ENCODE measurements around the gene FBXW7. TPM values are rescaled to one million over a fixed set of nuclear protein-coding genes. Genes with fewer than 3 reads are reported as not detected.

FBXW7 gene
- total and polyA plus RNA-seq, 2 of the 8 experiments (the other 6 are each of a cell fraction or from before 2014, with no cell fraction given): 6.0 to 26.7 TPM

- no peak for TF ChIP-seq CHD7 (IDR thresholded peaks at IDR 0.05; ENCODE audit: insufficient replicate concordance, low read length)
- TF ChIP-seq RAD21 (IDR thresholded peaks at IDR 0.05 in 1 of 2, conservative IDR thresholded peaks at IDR 0.05 in 1 of 2; ENCODE audit: low read depth in 2 of 2, low read length in 2 of 2): no peak
- TF ChIP-seq RNF2 (IDR thresholded peaks at IDR 0.05; ENCODE audit: borderline replicate concordance, low read depth, low read length, missing control alignments, poor library complexity, severe bottlenecking): no peak
- TF ChIP-seq SIRT6 (IDR thresholded peaks at IDR 0.05; ENCODE audit: low read length): no peak
- TF ChIP-seq KDM4A (IDR thresholded peaks at IDR 0.05; ENCODE audit: low read depth, low read length, severe bottlenecking): no peak
- TF ChIP-seq EZH2 (IDR thresholded peaks at IDR 0.05; ENCODE audit: low read depth, low read length, severe bottlenecking): no peak
- no peak for TF ChIP-seq CEBPB (IDR thresholded peaks at IDR 0.05; ENCODE audit: low read depth, low read length)
- no peak for TF ChIP-seq SRF (IDR thresholded peaks at IDR 0.05; ENCODE audit: low read depth, low read length)
These were observed 146.5 kb downstream of the FBXW7 start (continued) for GRCh38 chr4:152389359-152389758.
